Chondrocyte (in vitro differentiated cells): ENCODE results near the gene CPE. TPM values are rescaled to one million over a fixed set of nuclear protein-coding genes. Genes with fewer than 3 reads are reported as not detected.

Source experiments
- DNase-seq: peaks from one replicate; pipeline ENCODE4 v3.0.0; 2021; ENCODE audit warnings: mixed read lengths, low spot score
- H3K27ac Mint-ChIP-seq: one replicate; pipeline ENCODE4 v1.8.0; 2021; ENCODE audit warnings: mild to moderate bottlenecking, moderate library complexity, mixed read lengths; ENCODE audit not compliant: unreplicated experiment
- H3K27me3 Mint-ChIP-seq: 2 replicates; pipeline ENCODE4 v1.8.0; 2021; ENCODE audit warnings: low read depth, mixed read lengths
- H3K36me3 Mint-ChIP-seq: 2 replicates; pipeline ENCODE4 v1.8.0; 2021; ENCODE audit warnings: low read depth, mixed read lengths
- H3K4me1 Mint-ChIP-seq: 2 replicates; pipeline ENCODE4 v1.8.0; 2021; ENCODE audit warnings: low read depth, mild to moderate bottlenecking, mixed read lengths
- H3K4me3 Mint-ChIP-seq: one replicate; pipeline ENCODE4 v1.8.0; 2021; ENCODE audit warnings: mild to moderate bottlenecking, moderate library complexity, mixed read lengths; ENCODE audit not compliant: unreplicated experiment
- H3K9me3 Mint-ChIP-seq: 2 replicates; pipeline ENCODE4 v1.8.0; 2021; ENCODE audit warnings: low read depth, mixed read lengths
- CTCF ChIP-seq: fragments of 200-600 bp; sonication (generic); IDR thresholded peaks from 2 replicates; pipeline ENCODE4 v1.5.0; 2021; ENCODE audit warnings: antibody characterized with exemption, mild to moderate bottlenecking, moderate library complexity
- total RNA-seq: library from RNA; stranded (reverse); gene quantifications from 3 replicates; pipeline ENCODE4 v1.2.1, GENCODE V29; 2021

Gene CPE
- total RNA-seq, 1 donor from 2014 or later: 275 TPM

GRCh38 chr4:165462009-165462408 is 83.2 kb downstream of the CPE start:
- H3K4me3 Mint-ChIP-seq: no peak overlapping the region
- H3K4me1 Mint-ChIP-seq: peaks cover 65% of the 10 kb centered on the region
- no peaks in the 10 kb centered on the region for H3K9me3 Mint-ChIP-seq
- peak overlapping the region; percentile 91 for H3K27ac Mint-ChIP-seq
- no peak for DNase-seq
- no peaks in the 10 kb centered on the region for H3K27me3 Mint-ChIP-seq
- peak; percentile 61 for TF ChIP-seq CTCF
- no peaks in the 10 kb centered on the region for H3K36me3 Mint-ChIP-seq

GRCh38 chr4:165464376-165464775 is 85.6 kb downstream of the CPE start:
- no peaks in the 10 kb centered on the region for H3K36me3 Mint-ChIP-seq
- no peak for TF ChIP-seq CTCF
- no peak overlapping the region for H3K27ac Mint-ChIP-seq
- no peak overlapping the region for H3K4me3 Mint-ChIP-seq
- H3K27me3 Mint-ChIP-seq: no peaks in the 10 kb centered on the region
- peaks cover 46% of the 10 kb centered on the region for H3K4me1 Mint-ChIP-seq
- H3K9me3 Mint-ChIP-seq: no peaks in the 10 kb centered on the region
- DNase-seq: no peak

GRCh38 chr4:165464813-165465381 is 86.1 kb downstream of the CPE start:
- DNase-seq: no peak
- Mint-ChIP-seq H3K9me3 (no peaks in the 10 kb centered on the region), H3K4me3 (no peak overlapping the region), H3K4me1 (peaks cover 43% of the 10 kb centered on the region), H3K27me3 (no peaks in the 10 kb centered on the region), H3K36me3 (no peaks in the 10 kb centered on the region), H3K27ac (no peak overlapping the region)
- peak; percentile 96 for TF ChIP-seq CTCF

GRCh38 chr4:165470009-165470408 is 91.2 kb downstream of the CPE start:
- H3K9me3 Mint-ChIP-seq: peaks cover 13% of the 10 kb centered on the region

GRCh38 chr4:165472943-165473676 is 94.3 kb downstream of the CPE start:
- TF ChIP-seq CTCF: no peak
- Mint-ChIP-seq H3K9me3 (peaks cover 13% of the 10 kb centered on the region), H3K4me3 (no peak overlapping the region), H3K27me3 (no peaks in the 10 kb centered on the region), H3K36me3 (peaks cover 21% of the 10 kb centered on the region), H3K4me1 (peaks cover 19% of the 10 kb centered on the region), H3K27ac (no peak overlapping the region)
- no peak for DNase-seq

More at GRCh38 chr4:165470009-165470408, 91.2 kb downstream of the CPE start:
- no peak for DNase-seq
- Mint-ChIP-seq H3K36me3 (peaks cover 21% of the 10 kb centered on the region), H3K27ac (no peak overlapping the region), H3K4me3 (no peak overlapping the region), H3K4me1 (no peaks in the 10 kb centered on the region), H3K27me3 (no peaks in the 10 kb centered on the region)
- TF ChIP-seq CTCF: no peak
